Measurements from ENCODE around the gene IFT81. TPM values are rescaled to one million over a fixed set of nuclear protein-coding genes. Genes with fewer than 3 reads are reported as not detected.

IFT81 gene
- polyA plus RNA-seq, 2 of the 4 experiments (the other 2 are of a cell fraction), result 40.7 to 73.4 TPM

GRCh38 chr12:110107369-110108281 lies 16.5 kb upstream of the IFT81 start:
- peak; percentile 75 to 98 for DNase-seq (ENCODE audit: low read depth in 1 of 2, low spot score in 1 of 2)
- WGBS (ENCODE audit: missing lambda C conversion rate), result 24% methylated on average over 14 of the region's 14 CpGs
- H3K9me3 ChIP-seq, result peaks cover 13% of the 10 kb centered on the region
- FAIRE-seq, result peak; percentile 54
- H3K27ac ChIP-seq, result peak overlapping the region; percentile 95 to 96
- ChIA-PET POLR2A (interaction anchor here (1.3 to 3.0 kb wide), 2 partner anchors 17 to 173 kb away, joined by 4 to 26 read pairs; partner anchors contain the start of gene IFT81), CTCF (interaction anchor here (0.8 to 2.4 kb wide), 5 partner anchors 16 to 324 kb away, joined by 3 to 11 read pairs (median 4); partner anchors contain the start of gene IFT81)
- peak overlapping the region; percentile 9; the same call in 2 of the 3 replicates for H3K4me3 ChIP-seq
- ATAC-seq, result peak; percentile 58 to 73
- peaks cover 58% of the 10 kb centered on the region for H3K4me1 ChIP-seq
- peak overlapping the region; percentile 74 for H3K4me2 ChIP-seq
- TF ChIP-seq CHD2 (IDR thresholded peaks at IDR 0.05; ENCODE audit: low read length, partially characterized antibody), result no peak
- no peak for TF ChIP-seq CBX2 (IDR thresholded peaks at IDR 0.05; ENCODE audit: borderline replicate concordance, low read depth)
- no peak for TF ChIP-seq NFE2L2 (conservative IDR thresholded peaks at IDR 0.05; ENCODE audit: low read length)
- peak in 1 of 2 experiments; percentile 78; a peak in 2 of 4 replicates for TF ChIP-seq CEBPB (IDR thresholded peaks at IDR 0.05)
- peak; percentile 72 to 89; a peak in 4 of 5 replicates for TF ChIP-seq EP300 (IDR thresholded peaks at IDR 0.05)
- peak; percentile 67 for TF ChIP-seq PBX3 (IDR thresholded peaks at IDR 0.05)
- TF ChIP-seq MAZ (IDR thresholded peaks at IDR 0.05; ENCODE audit: borderline replicate concordance, low read depth, low read length), result no peak
- TF ChIP-seq ESRRA (IDR thresholded peaks at IDR 0.05; ENCODE audit: borderline replicate concordance, low read length), result no peak
- no peak for TF ChIP-seq NPAS2 (CRISPR knock-in tag; IDR thresholded peaks at IDR 0.05; ENCODE audit: borderline replicate concordance)
- no peak for TF ChIP-seq TFCP2L1 (CRISPR knock-in tag; IDR thresholded peaks at IDR 0.05)
- TF ChIP-seq TP53 (CRISPR knock-in tag; IDR thresholded peaks at IDR 0.05), result no peak
- no peak for TF ChIP-seq ZC3H11A (IDR thresholded peaks at IDR 0.05)
- TF ChIP-seq JUNB (IDR thresholded peaks at IDR 0.05), result peak; percentile 55
- 0 out of 2 replicates have a peak, but pooled peaks have one; percentile 40 for TF ChIP-seq ATOH8 (CRISPR knock-in tag; IDR thresholded peaks at IDR 0.05; ENCODE audit: low read depth)
- TF ChIP-seq SMC3 (IDR thresholded peaks at IDR 0.05), result peak; percentile 19; the same call in 1 of the 3 replicates
- no peak for TF ChIP-seq HEYL (CRISPR knock-in tag; IDR thresholded peaks at IDR 0.05)
- TF ChIP-seq MAX (IDR thresholded peaks at IDR 0.05), result peak; percentile 89
- peak; percentile 76; a peak in 4 of 5 replicates for TF ChIP-seq JUN (IDR thresholded peaks at IDR 0.05)
- TF ChIP-seq HDAC2 (IDR thresholded peaks at IDR 0.05), result no peak
- TF ChIP-seq CHD4 (IDR thresholded peaks at IDR 0.05; ENCODE audit: borderline replicate concordance), result 0 out of 2 replicates have a peak, but pooled peaks have one; percentile 52
- no peak for TF ChIP-seq KDM5A (IDR thresholded peaks at IDR 0.05)
- TF ChIP-seq ZSCAN20 (CRISPR knock-in tag; IDR thresholded peaks at IDR 0.05), result no peak; the same call in 1 of the 2 replicates
- no peak for TF ChIP-seq ZNF302 (CRISPR knock-in tag; IDR thresholded peaks at IDR 0.05)
- no peak for TF ChIP-seq POLR2AphosphoS2 (conservative IDR thresholded peaks at IDR 0.05; ENCODE audit: low read length)
- peak; percentile 62 for TF ChIP-seq FOXS1 (CRISPR knock-in tag; IDR thresholded peaks at IDR 0.05)
- peak; percentile 53; the same call in 1 of the 2 replicates for TF ChIP-seq EHF (CRISPR knock-in tag; IDR thresholded peaks at IDR 0.05)
- no peak for TF ChIP-seq RAD21 (conservative IDR thresholded peaks at IDR 0.05 in 1 of 2, IDR thresholded peaks at IDR 0.05 in 1 of 2)
- no peak for TF ChIP-seq CTCF (IDR thresholded peaks at IDR 0.05)
- TF ChIP-seq PHF8 (IDR thresholded peaks at IDR 0.05; ENCODE audit: borderline replicate concordance, low read depth), result no peak
- 0 out of 2 replicates have a peak, but pooled peaks have one; percentile 39 for TF ChIP-seq HOXB5 (CRISPR knock-in tag; IDR thresholded peaks at IDR 0.05)
- no peak; the same call in 1 of the 2 replicates for TF ChIP-seq POLR2A (IDR thresholded peaks at IDR 0.05; ENCODE audit: low read length)
- TF ChIP-seq E2F6 (IDR thresholded peaks at IDR 0.05; ENCODE audit: borderline replicate concordance, low read depth), result no peak
- 0 out of 2 replicates have a peak, but pooled peaks have one; percentile 15 for TF ChIP-seq FOSL2 (IDR thresholded peaks at IDR 0.05)
- peak; percentile 88 for TF ChIP-seq FOSL2 (CRISPR knock-in tag; IDR thresholded peaks at IDR 0.05)
- peak; percentile 94 for TF ChIP-seq GATA3 (IDR thresholded peaks at IDR 0.05; ENCODE audit: borderline replicate concordance)
- TF ChIP-seq USF2 (IDR thresholded peaks at IDR 0.05), result no peak
- no peak for TF ChIP-seq MAFK (IDR thresholded peaks at IDR 0.05; ENCODE audit: partially characterized antibody)
